Measurements from ENCODE around the gene IFI27.

GRCh38 chr14:94135476-94135875 lies 24.9 kb downstream of the IFI27 start:
- TF ChIP-seq CTCF (IDR thresholded peaks at IDR 0.05) (no peak), POLR2A (IDR thresholded peaks at IDR 0.05) (no peak)

Measured in prostate gland (tissue), 2 donors.